Measurements from ENCODE around the gene CHMP4B.

DNA sequence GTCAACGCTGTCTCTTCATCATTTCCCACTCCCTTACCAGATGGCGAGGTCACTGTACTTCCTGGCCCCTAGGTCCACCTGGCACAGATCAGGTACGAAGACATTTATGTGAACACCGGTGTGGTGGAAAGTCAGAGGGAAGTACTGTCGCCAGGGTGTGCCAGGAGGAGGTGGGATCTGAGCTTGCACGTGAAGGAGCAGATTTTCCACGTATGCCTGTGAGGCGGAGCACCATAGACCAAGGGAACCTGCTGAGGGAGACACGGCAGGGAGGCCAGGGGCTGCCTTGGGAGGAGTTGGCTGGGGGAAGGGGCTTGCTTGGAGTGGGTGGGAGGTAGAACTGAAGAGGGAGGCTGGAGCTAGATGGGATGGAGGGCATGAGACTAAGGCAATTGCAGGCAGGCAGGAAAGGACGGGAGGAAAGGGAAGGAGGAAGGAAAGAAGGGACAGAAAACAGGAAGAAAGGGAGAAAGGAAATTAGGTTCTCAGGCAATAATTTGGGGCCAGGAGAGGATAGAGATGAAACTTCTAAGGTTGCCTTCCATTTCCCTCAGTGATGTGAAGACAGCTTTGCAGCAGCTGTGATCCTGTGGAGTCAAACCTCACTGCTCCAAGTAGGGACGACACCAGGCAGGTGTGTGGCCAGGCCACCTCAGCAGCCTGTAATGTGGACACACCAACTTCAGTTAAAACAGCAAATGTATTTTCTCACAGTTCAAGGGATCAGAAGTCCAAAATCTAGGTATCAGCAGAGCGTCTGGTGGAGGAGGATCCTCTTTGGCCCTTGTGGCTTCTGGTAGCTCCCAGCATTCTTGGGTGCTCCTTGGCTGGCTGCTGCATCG lies 46.8 kb downstream of the CHMP4B start:
- no peak for TF ChIP-seq ZFX (IDR thresholded peaks at IDR 0.05; ENCODE audit: borderline replicate concordance)
- TF ChIP-seq, protein P1, sequence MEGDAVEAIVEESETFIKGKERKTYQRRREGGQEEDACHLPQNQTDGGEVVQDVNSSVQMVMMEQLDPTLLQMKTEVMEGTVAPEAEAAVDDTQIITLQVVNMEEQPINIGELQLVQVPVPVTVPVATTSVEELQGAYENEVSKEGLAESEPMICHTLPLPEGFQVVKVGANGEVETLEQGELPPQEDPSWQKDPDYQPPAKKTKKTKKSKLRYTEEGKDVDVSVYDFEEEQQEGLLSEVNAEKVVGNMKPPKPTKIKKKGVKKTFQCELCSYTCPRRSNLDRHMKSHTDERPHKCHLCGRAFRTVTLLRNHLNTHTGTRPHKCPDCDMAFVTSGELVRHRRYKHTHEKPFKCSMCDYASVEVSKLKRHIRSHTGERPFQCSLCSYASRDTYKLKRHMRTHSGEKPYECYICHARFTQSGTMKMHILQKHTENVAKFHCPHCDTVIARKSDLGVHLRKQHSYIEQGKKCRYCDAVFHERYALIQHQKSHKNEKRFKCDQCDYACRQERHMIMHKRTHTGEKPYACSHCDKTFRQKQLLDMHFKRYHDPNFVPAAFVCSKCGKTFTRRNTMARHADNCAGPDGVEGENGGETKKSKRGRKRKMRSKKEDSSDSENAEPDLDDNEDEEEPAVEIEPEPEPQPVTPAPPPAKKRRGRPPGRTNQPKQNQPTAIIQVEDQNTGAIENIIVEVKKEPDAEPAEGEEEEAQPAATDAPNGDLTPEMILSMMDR (IDR thresholded peaks at IDR 0.05) = no peak
